Liver (tissue), 3 donors: ENCODE results near the gene KCNIP4.

ENCODE experiments used
- EGR1 ChIP-seq, 2 donors: IDR thresholded peaks; 2 replicates each; pipeline ENCODE4 v1.6.1; 2016 to 2018; ENCODE audit warnings: antibody characterized with exemption in 2 of 2, low read depth in 2 of 2
- FOXA1 ChIP-seq: IDR thresholded peaks from 2 replicates; pipeline ENCODE4 v1.6.1; 2016; ENCODE audit warnings: antibody characterized with exemption
- HNF4G ChIP-seq: IDR thresholded peaks from 2 replicates; pipeline ENCODE4 v1.6.1; 2016; ENCODE audit warnings: antibody characterized with exemption
- JUND ChIP-seq, 2 donors: IDR thresholded peaks; 2 replicates each; pipeline ENCODE4 v1.6.1; 2016; ENCODE audit warnings: antibody characterized with exemption in 2 of 2
- NR2F2 ChIP-seq: IDR thresholded peaks from 2 replicates; pipeline ENCODE4 v1.6.1; 2016; ENCODE audit warnings: antibody characterized with exemption
- RAD21 ChIP-seq, 2 donors: IDR thresholded peaks; 2 replicates each; pipeline ENCODE4 v1.6.1; 2016; ENCODE audit warnings: antibody characterized with exemption in 2 of 2, mild to moderate bottlenecking in 2 of 2
- RXRA ChIP-seq, 2 donors: IDR thresholded peaks; 2 replicates each; pipeline ENCODE4 v1.6.1; 2017 to 2018; ENCODE audit warnings: antibody characterized with exemption in 2 of 2, mild to moderate bottlenecking in 1 of 2
- TAF1 ChIP-seq: conservative IDR thresholded peaks from 2 replicates; pipeline ENCODE4 v1.6.1; 2016; ENCODE audit warnings: antibody characterized with exemption, mild to moderate bottlenecking
- YY1 ChIP-seq: IDR thresholded peaks from 2 replicates; pipeline ENCODE4 v1.6.1; 2016; ENCODE audit warnings: antibody characterized with exemption, mild to moderate bottlenecking
- TF ChIP-seq, protein P1 (sequence below): IDR thresholded peaks from 2 replicates; pipeline ENCODE4 v1.6.1; 2016; ENCODE audit warnings: antibody characterized with exemption
- TF ChIP-seq, protein P2 (sequence below): fragments of 150-350 bp; IDR thresholded peaks from 2 replicates; pipeline ENCODE4 v1.5.1; 2017; ENCODE audit warnings: improper control_type of control experiment, low read depth, low read length; ENCODE audit not compliant: missing input control
- TF ChIP-seq, protein P3 (sequence below): IDR thresholded peaks from 2 replicates; pipeline ENCODE4 v1.6.1; 2016; ENCODE audit warnings: antibody characterized with exemption, mild to moderate bottlenecking
- TF ChIP-seq, protein P4 (sequence below): IDR thresholded peaks from 2 replicates; pipeline ENCODE4 v1.6.1; 2016; ENCODE audit warnings: antibody characterized with exemption
- TF ChIP-seq, protein P5 (sequence below): IDR thresholded peaks from 2 replicates; pipeline ENCODE4 v1.6.1; 2016; ENCODE audit warnings: antibody characterized with exemption
- donor health status: healthy.
- donor health status: healthy.

GRCh38 chr4:21117541-21118180, 830.9 kb downstream of the KCNIP4 start:
- TF ChIP-seq, protein P1, sequence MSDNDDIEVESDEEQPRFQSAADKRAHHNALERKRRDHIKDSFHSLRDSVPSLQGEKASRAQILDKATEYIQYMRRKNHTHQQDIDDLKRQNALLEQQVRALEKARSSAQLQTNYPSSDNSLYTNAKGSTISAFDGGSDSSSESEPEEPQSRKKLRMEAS = no peak
- TF ChIP-seq YY1 (no peak), JUND (IDR thresholded peaks at IDR 0.05) (no peak), TAF1 (no peak), FOXA1 (no peak), HNF4G (no peak), RAD21 (IDR thresholded peaks at IDR 0.05) (no peak), EGR1 (IDR thresholded peaks at IDR 0.05; ENCODE audit: low read depth in 2 of 2) (no peak), NR2F2 (no peak), RXRA (IDR thresholded peaks at IDR 0.05) (no peak)
- TF ChIP-seq, protein P2, sequence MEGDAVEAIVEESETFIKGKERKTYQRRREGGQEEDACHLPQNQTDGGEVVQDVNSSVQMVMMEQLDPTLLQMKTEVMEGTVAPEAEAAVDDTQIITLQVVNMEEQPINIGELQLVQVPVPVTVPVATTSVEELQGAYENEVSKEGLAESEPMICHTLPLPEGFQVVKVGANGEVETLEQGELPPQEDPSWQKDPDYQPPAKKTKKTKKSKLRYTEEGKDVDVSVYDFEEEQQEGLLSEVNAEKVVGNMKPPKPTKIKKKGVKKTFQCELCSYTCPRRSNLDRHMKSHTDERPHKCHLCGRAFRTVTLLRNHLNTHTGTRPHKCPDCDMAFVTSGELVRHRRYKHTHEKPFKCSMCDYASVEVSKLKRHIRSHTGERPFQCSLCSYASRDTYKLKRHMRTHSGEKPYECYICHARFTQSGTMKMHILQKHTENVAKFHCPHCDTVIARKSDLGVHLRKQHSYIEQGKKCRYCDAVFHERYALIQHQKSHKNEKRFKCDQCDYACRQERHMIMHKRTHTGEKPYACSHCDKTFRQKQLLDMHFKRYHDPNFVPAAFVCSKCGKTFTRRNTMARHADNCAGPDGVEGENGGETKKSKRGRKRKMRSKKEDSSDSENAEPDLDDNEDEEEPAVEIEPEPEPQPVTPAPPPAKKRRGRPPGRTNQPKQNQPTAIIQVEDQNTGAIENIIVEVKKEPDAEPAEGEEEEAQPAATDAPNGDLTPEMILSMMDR = no peak
- TF ChIP-seq, protein P3, sequence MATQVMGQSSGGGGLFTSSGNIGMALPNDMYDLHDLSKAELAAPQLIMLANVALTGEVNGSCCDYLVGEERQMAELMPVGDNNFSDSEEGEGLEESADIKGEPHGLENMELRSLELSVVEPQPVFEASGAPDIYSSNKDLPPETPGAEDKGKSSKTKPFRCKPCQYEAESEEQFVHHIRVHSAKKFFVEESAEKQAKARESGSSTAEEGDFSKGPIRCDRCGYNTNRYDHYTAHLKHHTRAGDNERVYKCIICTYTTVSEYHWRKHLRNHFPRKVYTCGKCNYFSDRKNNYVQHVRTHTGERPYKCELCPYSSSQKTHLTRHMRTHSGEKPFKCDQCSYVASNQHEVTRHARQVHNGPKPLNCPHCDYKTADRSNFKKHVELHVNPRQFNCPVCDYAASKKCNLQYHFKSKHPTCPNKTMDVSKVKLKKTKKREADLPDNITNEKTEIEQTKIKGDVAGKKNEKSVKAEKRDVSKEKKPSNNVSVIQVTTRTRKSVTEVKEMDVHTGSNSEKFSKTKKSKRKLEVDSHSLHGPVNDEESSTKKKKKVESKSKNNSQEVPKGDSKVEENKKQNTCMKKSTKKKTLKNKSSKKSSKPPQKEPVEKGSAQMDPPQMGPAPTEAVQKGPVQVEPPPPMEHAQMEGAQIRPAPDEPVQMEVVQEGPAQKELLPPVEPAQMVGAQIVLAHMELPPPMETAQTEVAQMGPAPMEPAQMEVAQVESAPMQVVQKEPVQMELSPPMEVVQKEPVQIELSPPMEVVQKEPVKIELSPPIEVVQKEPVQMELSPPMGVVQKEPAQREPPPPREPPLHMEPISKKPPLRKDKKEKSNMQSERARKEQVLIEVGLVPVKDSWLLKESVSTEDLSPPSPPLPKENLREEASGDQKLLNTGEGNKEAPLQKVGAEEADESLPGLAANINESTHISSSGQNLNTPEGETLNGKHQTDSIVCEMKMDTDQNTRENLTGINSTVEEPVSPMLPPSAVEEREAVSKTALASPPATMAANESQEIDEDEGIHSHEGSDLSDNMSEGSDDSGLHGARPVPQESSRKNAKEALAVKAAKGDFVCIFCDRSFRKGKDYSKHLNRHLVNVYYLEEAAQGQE = no peak
- TF ChIP-seq, protein P4, sequence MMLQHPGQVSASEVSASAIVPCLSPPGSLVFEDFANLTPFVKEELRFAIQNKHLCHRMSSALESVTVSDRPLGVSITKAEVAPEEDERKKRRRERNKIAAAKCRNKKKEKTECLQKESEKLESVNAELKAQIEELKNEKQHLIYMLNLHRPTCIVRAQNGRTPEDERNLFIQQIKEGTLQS = no peak
- TF ChIP-seq, protein P5, sequence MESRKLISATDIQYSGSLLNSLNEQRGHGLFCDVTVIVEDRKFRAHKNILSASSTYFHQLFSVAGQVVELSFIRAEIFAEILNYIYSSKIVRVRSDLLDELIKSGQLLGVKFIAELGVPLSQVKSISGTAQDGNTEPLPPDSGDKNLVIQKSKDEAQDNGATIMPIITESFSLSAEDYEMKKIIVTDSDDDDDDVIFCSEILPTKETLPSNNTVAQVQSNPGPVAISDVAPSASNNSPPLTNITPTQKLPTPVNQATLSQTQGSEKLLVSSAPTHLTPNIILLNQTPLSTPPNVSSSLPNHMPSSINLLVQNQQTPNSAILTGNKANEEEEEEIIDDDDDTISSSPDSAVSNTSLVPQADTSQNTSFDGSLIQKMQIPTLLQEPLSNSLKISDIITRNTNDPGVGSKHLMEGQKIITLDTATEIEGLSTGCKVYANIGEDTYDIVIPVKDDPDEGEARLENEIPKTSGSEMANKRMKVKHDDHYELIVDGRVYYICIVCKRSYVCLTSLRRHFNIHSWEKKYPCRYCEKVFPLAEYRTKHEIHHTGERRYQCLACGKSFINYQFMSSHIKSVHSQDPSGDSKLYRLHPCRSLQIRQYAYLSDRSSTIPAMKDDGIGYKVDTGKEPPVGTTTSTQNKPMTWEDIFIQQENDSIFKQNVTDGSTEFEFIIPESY = no peak
